Measurements from ENCODE around the gene TRIM59. TPM values are rescaled to one million over a fixed set of nuclear protein-coding genes. Genes with fewer than 3 reads are reported as not detected.

Gene TRIM59
- total and polyA plus RNA-seq, 2 of the 4 experiments (the other 2 are of a cell fraction) = 8.0 to 65.4 TPM

GRCh38 chr3:160455846-160456245, 6.3 kb upstream of the TRIM59 start:
- ChIA-PET POLR2A (ENCODE audit: unreplicated experiment) (no interaction called here), CTCF (no interaction called here)
- WGBS, 2 experiments (ENCODE audit: extremely low coverage in 2 of 2, insufficient read length in 1 of 2) = 94% methylated on average over 3 of the region's 3 CpGs; no CpG with 5 or more reads in 1 of the 2 experiments
- Histone ChIP-seq H3K23ac (ENCODE audit: low read depth, low read length) (no peak overlapping the region), H3K18ac (ENCODE audit: low read depth, low read length) (no peak overlapping the region), H4K5ac (ENCODE audit: low read depth, low read length) (no peak overlapping the region), H3K9me3 (ENCODE audit: control insufficient read depth, insufficient read depth, low read length) (no peaks in the 10 kb centered on the region), H4K91ac (ENCODE audit: insufficient read depth, low read depth, low read length) (no peak overlapping the region), H3K9ac (ENCODE audit: low read depth, low read length) (no peak overlapping the region), H2AK5ac (ENCODE audit: low read depth, low read length) (no peak overlapping the region), H2AFZ (replicated peaks; ENCODE audit: low read length, poor library complexity) (no peak overlapping the region), H3K27ac (ENCODE audit: insufficient read depth, low read length) (no peak overlapping the region), H4K8ac (ENCODE audit: low read depth in 2 of 2, low read length in 2 of 2) (no peak overlapping the region), H3K56ac (ENCODE audit: extremely low read depth, insufficient read depth, low read length) (no peak overlapping the region), H3K9me1 (ENCODE audit: insufficient read depth, low read length) (peaks cover 3% of the 10 kb centered on the region; the same call in 1 of the 2 replicates), H3K36me3 (ENCODE audit: control insufficient read depth, insufficient read depth, low read length) (no peaks in the 10 kb centered on the region), H3K79me1 (ENCODE audit: low read depth in 1 of 2, low read length in 2 of 2) (peaks cover 0 to 5% of the 10 kb centered on the region in 2 experiments; a peak in 2 of 4 replicates), H3K14ac (replicated peaks; ENCODE audit: low read depth, low read length) (no peak overlapping the region), H3K4me1 (ENCODE audit: control insufficient read depth, insufficient read depth, low read length) (no peaks in the 10 kb centered on the region), H2BK5ac (ENCODE audit: low read depth, low read length, poor library complexity, severe bottlenecking) (no peak overlapping the region), H2BK20ac (ENCODE audit: low read depth, low read length) (no peak overlapping the region), H3K4me3 (ENCODE audit: insufficient read depth, low read depth, low read length) (no peak overlapping the region), H2BK120ac (ENCODE audit: low read depth, low read length) (no peak overlapping the region), H2BK15ac (ENCODE audit: low read depth, low read length) (no peak overlapping the region), H3K4me2 (ENCODE audit: low read depth, low read length) (no peak overlapping the region), H3K27me3 (ENCODE audit: control insufficient read depth, insufficient read depth, low read length) (no peaks in the 10 kb centered on the region), H3K4ac (ENCODE audit: low read depth, low read length) (no peak overlapping the region), H2AK9ac (replicated peaks; ENCODE audit: low read depth, low read length, poor library complexity) (no peak overlapping the region), H4K20me1 (ENCODE audit: insufficient read depth, low read length) (no peaks in the 10 kb centered on the region)
- no peak for TF ChIP-seq MAFK (IDR thresholded peaks at IDR 0.05; ENCODE audit: low read depth, low read length)
- no peak for TF ChIP-seq FOS (IDR thresholded peaks at IDR 0.05; ENCODE audit: low read depth, low read length)
- TF ChIP-seq NFE2L2 (IDR thresholded peaks at IDR 0.05; ENCODE audit: low read depth, low read length) = no peak
- no peak for TF ChIP-seq CHD1 (IDR thresholded peaks at IDR 0.05; ENCODE audit: low read depth, low read length)
- no peak for TF ChIP-seq RCOR1 (IDR thresholded peaks at IDR 0.05; ENCODE audit: insufficient replicate concordance, low read length)
- intact Hi-C loops (cut with micrococcal nuclease) (no loop called here), dilution Hi-C loops (cut with HindIII; ENCODE audit: low sequenced_read_pairs, unreplicated experiment) (no loop called here), in situ Hi-C loops (cut with MboI; ENCODE audit: low sequenced_read_pairs) (no loop called here)
- ATAC-seq (ENCODE audit: low read depth) (no peak), DNase-seq (no peak)
- BruUV-seq (replicated peaks) = no TSS peak
